GM18873 (cell line): Measurements from ENCODE around the gene LGI1.

Experiments used
- ATAC-seq: cut with Tn5 transposase; IDR thresholded peaks from one replicate; pipeline ENCODE4 v1.9.1; 2021; ENCODE audit warnings: mild to moderate bottlenecking, moderate library complexity, moderate number of reproducible peaks; ENCODE audit not compliant: unreplicated experiment, low FRiP score

Gene LGI1

GRCh38 chr10:93753621-93754250 is 4.0 kb upstream of the LGI1 start:
- ATAC-seq = no peak

GRCh38 chr10:93754761-93755160 is 3.0 kb upstream of the LGI1 start:
- ATAC-seq = no peak

GRCh38 chr10:93755443-93756116 is 2.2 kb upstream of the LGI1 start:
- no peak for ATAC-seq

- no peak for ATAC-seq
These were observed 1.6 kb upstream of the LGI1 start for GRCh38 chr10:93756118-93756517.

GRCh38 chr10:93757136-93757535 is 600 bp upstream of the LGI1 start:
- ATAC-seq = no peak

- ATAC-seq = no peak
These were observed 761 bp downstream of the LGI1 start for GRCh38 chr10:93758508-93758885.

GRCh38 chr10:93758891-93759410 is 1.2 kb downstream of the LGI1 start:
- no peak for ATAC-seq

GRCh38 chr10:93760490-93760889 is 2.8 kb downstream of the LGI1 start:
- no peak for ATAC-seq

- no peak for ATAC-seq
These were observed 5.2 kb downstream of the LGI1 start for GRCh38 chr10:93762979-93763391.

- no peak for ATAC-seq
These were observed 9.2 kb downstream of the LGI1 start for GRCh38 chr10:93766918-93767317.

GRCh38 chr10:93767724-93768399 is 10.1 kb downstream of the LGI1 start:
- no peak for ATAC-seq

GRCh38 chr10:93768892-93769291 is 11.2 kb downstream of the LGI1 start:
- ATAC-seq = no peak

- ATAC-seq = no peak
These were observed 13.6 kb downstream of the LGI1 start for GRCh38 chr10:93771354-93771753.

- ATAC-seq = no peak
These were observed 15.4 kb downstream of the LGI1 start for GRCh38 chr10:93773120-93773519.

GRCh38 chr10:93773705-93774104 is 16.0 kb downstream of the LGI1 start:
- no peak for ATAC-seq

GRCh38 chr10:93775356-93775755 is 17.6 kb downstream of the LGI1 start:
- ATAC-seq = no peak

- ATAC-seq = no peak
These were observed 19.4 kb downstream of the LGI1 start for GRCh38 chr10:93777092-93777491.

- ATAC-seq = no peak
These were observed 26.3 kb downstream of the LGI1 start for GRCh38 chr10:93784059-93784458.

GRCh38 chr10:93788413-93789208 is 30.9 kb downstream of the LGI1 start:
- no peak for ATAC-seq

- ATAC-seq = no peak
These were observed 32.7 kb downstream of the LGI1 start for GRCh38 chr10:93790439-93790838.

GRCh38 chr10:93796167-93796566 is 38.4 kb downstream of the LGI1 start:
- ATAC-seq = no peak
